H1 (cell line): ENCODE data around the gene NTN4. TPM values are rescaled to one million over a fixed set of nuclear protein-coding genes. Genes with fewer than 3 reads are reported as not detected.

Experiments used
- CTCF ChIA-PET: fragments of 300-600 bp; sonication (Branson Sonifier 250); formaldehyde crosslinking; loops from one replicate; lab custom pipeline; 2021; ENCODE audit not compliant: partially characterized antibody; lab: Charles Lee
- POLR2A ChIA-PET: fragments of 300-600 bp; sonication (Branson Sonifier 250); formaldehyde crosslinking; loops from one replicate; lab custom pipeline; 2021; ENCODE audit warnings: inconsistent platforms; ENCODE audit not compliant: partially characterized antibody; lab: Charles Lee
- DNase-seq, 2 experiments: peaks; one replicate each; pipeline versions ENCODE4 v3.0.0 to v3.0.0-alpha.2; 2010 to 2022; ENCODE audit warnings: low spot score in 2 of 2, low read depth in 1 of 2, mixed read lengths in 1 of 2
- FAIRE-seq: peaks from 2 replicates; lab custom pipeline; 2011; peaks lifted over from hg19 to GRCh38; lab: Jason Lieb, UNC
- H2AFZ ChIP-seq: 2 replicates; pipeline ENCODE4 v1.8.1; 2012; ENCODE audit warnings: low read length, inconsistent platforms
- H2AK5ac ChIP-seq: 2 replicates; pipeline ENCODE4 v1.6.1; 2013; ENCODE audit warnings: low read depth, low read length
- H2BK120ac ChIP-seq: replicated peaks from 2 replicates; pipeline ENCODE3; 2013; ENCODE audit warnings: low read depth, low read length, inconsistent platforms
- H2BK12ac ChIP-seq: 2 replicates; pipeline ENCODE4 v1.6.1; 2013; ENCODE audit warnings: low read depth, low read length
- H2BK15ac ChIP-seq: 2 replicates; pipeline ENCODE4 v1.6.1; 2013; ENCODE audit warnings: low read length
- H2BK20ac ChIP-seq: 2 replicates; pipeline ENCODE4 v1.6.1; 2013; ENCODE audit warnings: low read length
- H2BK5ac ChIP-seq: 2 replicates; pipeline ENCODE4 v1.6.1; 2013; ENCODE audit warnings: low read depth, low read length
- H3K14ac ChIP-seq: 2 replicates; pipeline ENCODE4 v1.6.1; 2013; ENCODE audit warnings: inconsistent platforms; ENCODE audit not compliant: insufficient read length
- H3K18ac ChIP-seq: 2 replicates; pipeline ENCODE4 v1.6.1; 2013; ENCODE audit warnings: low read length; ENCODE audit errors: extremely low read depth
- H3K23ac ChIP-seq: 2 replicates; pipeline ENCODE4 v1.6.1; 2013; ENCODE audit warnings: inconsistent platforms; ENCODE audit not compliant: insufficient read length
- H3K23me2 ChIP-seq: 2 replicates; pipeline ENCODE4 v1.6.1; 2013; ENCODE audit warnings: low read depth, low read length
- H3K27ac ChIP-seq: 2 replicates; pipeline ENCODE4 v1.6.1; 2011; ENCODE audit warnings: low read depth, low read length, inconsistent platforms
- H3K27me3 ChIP-seq, 4 experiments: replicated peaks in 1 of 4; 1 replicate in 1 of 4; 2 replicates in 3 of 4; pipeline versions ENCODE4 v1.6.1 to v1.8.1; 2011 to 2013; ENCODE audit warnings: low read length in 3 of 4, mild to moderate bottlenecking in 3 of 4, inconsistent platforms in 2 of 4, mixed read lengths in 2 of 4, moderate library complexity in 1 of 4; ENCODE audit not compliant: control insufficient read depth in 3 of 4, insufficient read depth in 3 of 4; ENCODE audit errors: extremely low read depth in 1 of 4
- H3K36me3 ChIP-seq, 4 experiments: 2 replicates each; pipeline versions ENCODE4 v1.6.1 to v1.8.1; 2011 to 2013; ENCODE audit warnings: mild to moderate bottlenecking in 4 of 4, low read length in 3 of 4, moderate library complexity in 2 of 4, control low read depth in 1 of 4, inconsistent platforms in 1 of 4; ENCODE audit not compliant: insufficient read depth in 4 of 4, control insufficient read depth in 2 of 4
- H3K4ac ChIP-seq: replicated peaks from 2 replicates; pipeline ENCODE3; 2013; ENCODE audit warnings: low read length, low read depth, mixed read lengths, inconsistent platforms; ENCODE audit not compliant: insufficient read length
- H3K4me1 ChIP-seq, 4 experiments: replicated peaks in 1 of 4; 1 replicate in 1 of 4; 2 replicates in 3 of 4; pipeline versions ENCODE4 v1.6.1 to v1.8.1; 2011 to 2013; ENCODE audit warnings: low read length in 3 of 4, inconsistent platforms in 2 of 4, mixed read lengths in 1 of 4; ENCODE audit not compliant: insufficient read depth in 4 of 4, control insufficient read depth in 3 of 4
- H3K4me2 ChIP-seq, 2 experiments: 2 replicates each; pipeline versions ENCODE4 v1.6.1 to v1.8.1; 2011 to 2013; ENCODE audit warnings: low read depth in 2 of 2, low read length in 2 of 2, control low read depth in 1 of 2, inconsistent platforms in 1 of 2, mild to moderate bottlenecking in 1 of 2; ENCODE audit not compliant: insufficient read depth in 1 of 2
- H3K4me3 ChIP-seq, 4 experiments: fragments of 200-600, 300-600 bp in 1 of 4; sonication (generic), shearing (Covaris generic), sonication (Bioruptor Twin) in 1 of 4; 2 replicates each; pipeline versions ENCODE4 v1.5.1 to v1.8.1; 2011 to 2016; ENCODE audit warnings: low read length in 4 of 4, low read depth in 3 of 4, control low read depth in 2 of 4, inconsistent platforms in 2 of 4, mild to moderate bottlenecking in 2 of 4, mixed read lengths in 1 of 4, moderate library complexity in 1 of 4; ENCODE audit not compliant: insufficient read depth in 2 of 4; ENCODE audit errors: extremely low read depth in 1 of 4
- H3K56ac ChIP-seq: replicated peaks from 2 replicates; pipeline ENCODE3; 2013; ENCODE audit warnings: low read depth, mild to moderate bottlenecking, mixed read lengths, low read length, inconsistent platforms; ENCODE audit not compliant: insufficient read length
- H3K79me1 ChIP-seq: 2 replicates; pipeline ENCODE4 v1.6.1; 2013; ENCODE audit warnings: low read depth, low read length, control low read depth
- H3K79me2 ChIP-seq, 2 experiments: 2 replicates each; pipeline versions ENCODE4 v1.6.1 to v1.8.1; 2012 to 2013; ENCODE audit warnings: low read length in 2 of 2, mild to moderate bottlenecking in 2 of 2, inconsistent platforms in 1 of 2; ENCODE audit not compliant: insufficient read depth in 2 of 2, control insufficient read depth in 1 of 2
- H3K9ac ChIP-seq, 4 experiments: replicated peaks in 1 of 4; 1 replicate in 1 of 4; 2 replicates in 3 of 4; pipeline versions ENCODE4 v1.6.1 to v1.8.1; 2011 to 2013; ENCODE audit warnings: low read depth in 3 of 4, low read length in 3 of 4, control low read depth in 2 of 4, mild to moderate bottlenecking in 2 of 4, moderate library complexity in 2 of 4, inconsistent platforms in 1 of 4; ENCODE audit errors: extremely low read depth in 1 of 4
- H3K9me3 ChIP-seq, 2 experiments: 2 replicates each; pipeline versions ENCODE4 v1.6.1 to v1.8.1; 2012 to 2013; ENCODE audit warnings: mild to moderate bottlenecking in 2 of 2, moderate library complexity in 2 of 2, control low read depth in 1 of 2, inconsistent platforms in 1 of 2, low read depth in 1 of 2, low read length in 1 of 2, mixed read lengths in 1 of 2; ENCODE audit not compliant: insufficient read depth in 2 of 2
- H4K20me1 ChIP-seq, 2 experiments: replicated peaks in 1 of 2; 2 replicates each; pipeline versions ENCODE3 to v1.8.1; 2011 to 2013; ENCODE audit warnings: inconsistent platforms in 2 of 2, low read length in 2 of 2, mild to moderate bottlenecking in 1 of 2; ENCODE audit not compliant: insufficient read depth in 2 of 2, control insufficient read depth in 1 of 2
- H4K5ac ChIP-seq: 2 replicates; pipeline ENCODE4 v1.6.1; 2013; ENCODE audit warnings: low read length, low read depth, mixed read lengths, inconsistent platforms; ENCODE audit not compliant: insufficient read length
- H4K8ac ChIP-seq: 2 replicates; pipeline ENCODE4 v1.8.0; 2013; ENCODE audit warnings: mild to moderate bottlenecking, moderate library complexity, low read length, inconsistent platforms; ENCODE audit not compliant: insufficient read depth; ENCODE audit errors: extremely low read depth
- H4K91ac ChIP-seq: replicated peaks from 2 replicates; pipeline ENCODE3; 2013; ENCODE audit warnings: low read length, mixed read lengths, inconsistent platforms; ENCODE audit not compliant: insufficient read length
- HDAC2 ChIP-seq, 2 experiments: fragments of 300-600 bp in 1 of 2; sonication (generic) in 1 of 2; IDR thresholded peaks; 2 replicates each; pipeline ENCODE4 v1.6.1; 2011 to 2012; ENCODE audit warnings: low read depth in 2 of 2, low read length in 2 of 2, mild to moderate bottlenecking in 2 of 2, moderate library complexity in 2 of 2, borderline replicate concordance in 1 of 2, inconsistent platforms in 1 of 2
- TBP ChIP-seq: IDR thresholded peaks from 2 replicates; pipeline ENCODE4 v1.6.1; 2011; ENCODE audit warnings: low read depth, low read length, improper control_type of control experiment
- WGBS, 2 experiments: shearing (Covaris generic) in 1 of 2; methylation state at CpG; one replicate each; pipeline versions ENCODE4 v1.1.6 to v1.1.7; 2013 to 2015; ENCODE audit warnings: low lambda C conversion rate in 2 of 2, mixed read lengths in 2 of 2, inconsistent platforms in 1 of 2, low coverage in 1 of 2, missing lambda C conversion rate in 1 of 2; ENCODE audit not compliant: insufficient replicate concordance in 2 of 2, insufficient coverage in 1 of 2, insufficient read length in 1 of 2; ENCODE audit errors: extremely low coverage in 1 of 2, missing lambda C conversion rate in 1 of 2; 5-methylcytosine and 5-hydroxymethylcytosine counted together
- polyA plus RNA-seq, 7 experiments: library from polyadenylated mRNA; depleted of rRNA in 3 of 7; stranded (reverse) in 5 of 7; unstranded in 2 of 7; fragments of >200 nt in 5 of 7; fragments of 200-250 nt in 2 of 7; gene quantifications; 1 replicate in 5 of 7; 2 replicates in 1 of 7; 4 replicates in 1 of 7; pipeline versions ENCODE4 v1.2.1 to v1.2.3, GENCODE V29; 2011 to 2013; ENCODE audit warnings: missing spikeins in 2 of 7, mixed read lengths in 2 of 7
- total RNA-seq: library from RNA; stranded (reverse); fragmentation: NEBNext Ultra II Directional; extraction: Animal tissue kit (Norgen Biotek cat#: 25700); gene quantifications from 2 replicates; pipeline ENCODE4 v1.2.1, GENCODE V29; 2021

NTN4 gene
- total and polyA plus RNA-seq, 2 of the 8 experiments (the other 6 are each of a cell fraction or from before 2014, with no cell fraction given), result 0.74 to 1.3 TPM

- Histone ChIP-seq H3K4me3 (no peak overlapping the region), H3K14ac (no peak overlapping the region), H3K27ac (no peak overlapping the region), H4K20me1 (no peaks in the 10 kb centered on the region), H3K27me3 (no peaks in the 10 kb centered on the region), H3K79me1 (no peaks in the 10 kb centered on the region), H3K18ac (no peak overlapping the region), H2BK20ac (no peak overlapping the region), H2AK5ac (no peak overlapping the region), H3K9me3 (no peaks in the 10 kb centered on the region), H2BK5ac (no peak overlapping the region), H2BK120ac (no peak overlapping the region), H3K23ac (no peak overlapping the region), H2BK12ac (no peak overlapping the region), H2AFZ (no peak overlapping the region), H4K8ac (no peak overlapping the region), H2BK15ac (no peak overlapping the region), H4K91ac (no peak overlapping the region), H4K5ac (no peak overlapping the region), H3K9ac (no peak overlapping the region), H3K4me1 (peaks cover 1 to 13% (median 10%) of the 10 kb centered on the region in 4 experiments), H3K79me2 (no peaks in the 10 kb centered on the region), H3K56ac (no peak overlapping the region), H3K4me2 (peak overlapping the region in 1 of 2 experiments; percentile 36; a peak in 2 of 4 replicates), H3K36me3 (no peaks in the 10 kb centered on the region), H3K23me2 (no peaks in the 10 kb centered on the region), H3K4ac (no peak overlapping the region)
- DNase-seq, result peak in 1 of 2 experiments; percentile 56
- peak; percentile 39 for FAIRE-seq
- TF ChIP-seq TBP, result peak; percentile 54
- TF ChIP-seq HDAC2 (IDR thresholded peaks at IDR 0.05; ENCODE audit: borderline replicate concordance in 1 of 2, low read depth in 2 of 2, low read length in 2 of 2), result no peak
- CTCF ChIA-PET, result interaction anchor here (0.7 to 1.6 kb wide), 5 partner anchors 10 to 32 kb away, joined by 3 to 7 read pairs (median 5); no protein-coding TSS in a partner anchor
- 43% methylated on average over 13 of the region's 13 CpGs; no CpG with 5 or more reads in 1 of the 2 experiments for WGBS, 2 experiments
- POLR2A ChIA-PET, result interaction anchor here (0.6 to 1.1 kb wide), 4 partner anchors 10 to 202 kb away, joined by 3 to 4 read pairs (median 4); no protein-coding TSS in a partner anchor
Observed at GRCh38 chr12:95608252-95609033, 182.1 kb downstream of the NTN4 start.
